Adrenal gland (tissue), 5 donors: ENCODE results near the gene UBALD2.

ENCODE experiments used
- CTCF ChIP-seq, 6 experiments: fragments of 450-650 bp in 4 of 6; fragments of 200-600 bp in 2 of 6; sonication (generic) in 1 of 6; IDR thresholded peaks; 1 replicate in 5 of 6; 2 replicates in 1 of 6; pipeline versions ENCODE4 v1.5.1 to v1.8.0; 2016 to 2021; ENCODE audit warnings: antibody characterized with exemption in 6 of 6, mild to moderate bottlenecking in 2 of 6, moderate library complexity in 1 of 6
- POLR2A ChIP-seq, 2 donors: fragments of 450-650 bp; IDR thresholded peaks; one replicate each; pipeline ENCODE4 v1.6.1; 2017; ENCODE audit warnings: antibody characterized with exemption in 2 of 2, mild to moderate bottlenecking in 2 of 2, moderate library complexity in 1 of 2
- donor health status: DM: no; HTN: no; CAD: no.

DNA sequence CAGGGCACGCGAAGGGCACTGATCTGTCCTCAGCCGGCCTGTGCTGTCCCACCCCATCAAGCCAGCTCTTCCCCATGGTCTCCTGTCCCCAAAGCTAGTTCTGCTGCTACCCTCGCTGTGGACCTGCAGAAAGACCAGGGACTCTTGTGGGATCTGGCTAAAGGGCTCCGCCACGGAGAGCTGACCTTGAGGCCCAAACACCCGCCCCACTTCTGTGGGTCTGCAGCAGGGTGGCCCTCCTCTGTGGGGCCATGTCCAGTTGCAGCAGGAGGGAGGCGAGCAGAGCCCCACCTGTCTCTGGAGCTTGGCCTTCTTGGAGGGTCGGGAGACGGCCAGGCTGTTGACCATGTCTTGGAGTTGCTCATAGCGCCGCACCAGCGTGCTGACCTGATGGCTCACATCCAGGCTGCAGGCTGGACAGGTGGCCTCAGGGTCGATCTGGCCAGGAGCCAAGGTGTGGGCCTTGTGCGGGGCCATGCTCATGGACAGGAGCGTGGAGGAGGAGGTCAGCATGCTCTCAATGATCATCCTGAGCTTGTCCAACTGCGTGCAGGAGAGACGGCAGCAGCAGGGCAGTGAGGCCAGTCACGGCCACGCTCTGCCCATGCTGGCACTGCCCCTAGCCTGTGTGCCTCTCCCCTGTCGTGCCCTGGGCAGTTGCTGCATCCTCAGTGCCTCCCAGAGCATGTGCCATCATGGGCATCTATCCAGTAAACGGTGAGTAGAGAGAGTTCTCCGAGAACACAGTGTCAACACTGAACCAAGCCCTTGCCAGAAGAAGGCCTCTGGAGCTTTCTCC is 16.6 kb downstream of the UBALD2 start:
- TF ChIP-seq CTCF (IDR thresholded peaks at IDR 0.05) (no peak), POLR2A (IDR thresholded peaks at IDR 0.05) (no peak)
